ENCODE measurements around the gene FBN1. TPM values are rescaled to one million over a fixed set of nuclear protein-coding genes. Genes with fewer than 3 reads are reported as not detected.

Gene FBN1
- total and polyA plus RNA-seq, 12 donors = 5.6 to 84.6 (median 54.5) TPM

- Histone ChIP-seq H3K9me3 (replicated peaks in 1 of 3) (no peaks in the 10 kb centered on the region), H3K36me3 (replicated peaks in 1 of 2) (no peaks in the 10 kb centered on the region), H3K4me3 (no peak overlapping the region), H3K4me1 (replicated peaks in 1 of 2) (no peaks in the 10 kb centered on the region), H3K27me3 (no peaks in the 10 kb centered on the region), H3K27ac (no peak overlapping the region)
- no peak for DNase-seq
- TF ChIP-seq POLR2A (IDR thresholded peaks at IDR 0.05) = no peak
- no peak for TF ChIP-seq CTCF (IDR thresholded peaks at IDR 0.05)
- intact Hi-C loops (cut with DNase I) = no loop called here
- WGBS, 4 donors = 30 to 54% (median 41%) methylated on average over 2 of the region's 2 CpGs
Observed at GRCh38 chr15:48371550-48371949, 274.0 kb downstream of the FBN1 start.

DNA sequence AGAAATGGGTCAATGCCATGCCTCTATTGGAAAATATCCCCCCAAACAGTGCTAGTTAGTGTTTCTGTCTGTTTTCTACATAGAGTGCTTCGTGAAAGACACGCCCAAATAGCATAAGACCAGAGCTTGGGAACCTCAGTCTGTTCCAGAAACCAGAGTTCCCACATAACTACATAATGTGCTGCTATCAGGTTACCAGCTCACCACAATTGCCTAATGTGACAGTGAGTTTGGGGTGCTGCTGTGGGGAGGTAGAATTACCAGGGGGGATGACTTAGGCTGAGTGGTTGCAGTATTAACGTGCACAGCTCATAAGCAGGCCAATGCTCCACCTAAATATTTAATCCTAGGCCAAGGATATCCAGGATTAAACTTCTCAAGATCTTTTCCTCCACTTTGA lies 275.0 kb downstream of the FBN1 start:
- H3K27ac ChIP-seq = no peak overlapping the region
- TF ChIP-seq CTCF (IDR thresholded peaks at IDR 0.05) = no peak
- no peak for TF ChIP-seq POLR2A (IDR thresholded peaks at IDR 0.05)
- H3K4me3 ChIP-seq = no peak overlapping the region
- no peaks in the 10 kb centered on the region for H3K27me3 ChIP-seq
- H3K4me1 ChIP-seq (replicated peaks in 1 of 2) = no peaks in the 10 kb centered on the region
- no peak for DNase-seq
- H3K36me3 ChIP-seq (replicated peaks in 1 of 2) = no peaks in the 10 kb centered on the region
- WGBS, 4 donors = 91 to 96% (median 94%) methylated on average over 3 of the region's 3 CpGs
- intact Hi-C loops (cut with DNase I) = no loop called here
- H3K9me3 ChIP-seq (replicated peaks in 1 of 3) = no peaks in the 10 kb centered on the region

GRCh38 chr15:48367483-48367882 lies 278.0 kb downstream of the FBN1 start:
- DNase-seq = no peak
- Histone ChIP-seq H3K4me1 (replicated peaks in 1 of 2) (no peaks in the 10 kb centered on the region), H3K27ac (no peak overlapping the region), H3K27me3 (no peaks in the 10 kb centered on the region), H3K4me3 (no peak overlapping the region), H3K36me3 (replicated peaks in 1 of 2) (no peaks in the 10 kb centered on the region), H3K9me3 (replicated peaks in 1 of 3) (no peaks in the 10 kb centered on the region)
- intact Hi-C loops (cut with DNase I) = no loop called here
- TF ChIP-seq CTCF (IDR thresholded peaks at IDR 0.05) (no peak), POLR2A (IDR thresholded peaks at IDR 0.05) (no peak)
- WGBS, 4 donors = 70 to 85% (median 76%) methylated on average over 3 of the region's 3 CpGs

DNA sequence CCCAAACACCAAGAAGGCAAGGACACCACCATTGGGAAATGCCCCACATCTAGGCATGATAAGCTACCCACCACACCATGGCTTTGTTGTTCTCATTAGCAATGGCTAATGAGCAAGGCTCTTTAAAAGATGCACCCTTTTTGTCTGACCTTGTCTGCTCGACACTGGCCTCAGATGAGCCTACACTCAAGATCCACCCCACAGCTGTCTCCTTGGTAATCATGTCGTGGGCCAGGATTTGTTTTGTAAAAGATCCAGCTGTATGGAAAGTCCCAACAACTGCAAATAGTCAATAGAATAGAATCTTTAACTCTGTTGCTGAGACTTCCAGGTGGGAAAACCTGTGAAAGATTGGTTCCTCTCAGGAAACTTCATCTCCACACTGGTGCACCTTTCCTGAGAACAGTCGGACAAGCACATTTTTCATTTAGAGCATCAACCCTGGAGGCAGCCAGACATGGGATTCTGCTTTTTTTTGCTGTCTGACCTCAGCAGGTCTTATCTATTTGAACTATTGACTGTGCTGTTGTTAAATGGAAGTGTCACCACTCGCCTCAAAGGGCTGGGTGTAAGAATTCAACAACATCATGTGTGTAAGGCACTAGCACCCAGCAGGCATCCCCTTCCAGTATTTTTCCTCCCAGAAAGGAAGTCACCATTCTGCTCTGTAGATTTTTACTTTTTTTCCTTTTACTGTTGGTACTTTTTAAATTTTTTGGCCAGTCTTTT lies 278.8 kb downstream of the FBN1 start:
- WGBS, 4 donors = 36 to 53% (median 48%) methylated on average over 4 of the region's 4 CpGs
- intact Hi-C loops (cut with DNase I) = no loop called here
- TF ChIP-seq CTCF (IDR thresholded peaks at IDR 0.05) (no peak), POLR2A (IDR thresholded peaks at IDR 0.05) (no peak)
- Histone ChIP-seq H3K4me1 (replicated peaks in 1 of 2) (no peaks in the 10 kb centered on the region), H3K9me3 (replicated peaks in 1 of 3) (no peaks in the 10 kb centered on the region), H3K27ac (no peak overlapping the region), H3K36me3 (replicated peaks in 1 of 2) (no peaks in the 10 kb centered on the region), H3K4me3 (no peak overlapping the region), H3K27me3 (no peaks in the 10 kb centered on the region)
- DNase-seq = no peak

Measured in adrenal gland (tissue), 12 donors.